T-cell (primary cell): ENCODE data around the gene PTPRD. TPM values are rescaled to one million over a fixed set of nuclear protein-coding genes. Genes with fewer than 3 reads are reported as not detected.

ENCODE experiments used
- ATAC-seq, 4 experiments: fragments of 200-7000 bp in 3 of 4; fragments of 150-1000 bp in 1 of 4; cut with Tn5 transposase; replicated peaks in 1 of 4; 1 replicate in 3 of 4; 2 replicates in 1 of 4; pipeline ENCODE4 v1.10.0; 2021; ENCODE audit warnings: moderate library complexity in 3 of 4, mild to moderate bottlenecking in 2 of 4, moderate number of reproducible peaks in 1 of 4
- CTCF ChIA-PET, 2 donors: fragments of 300-600 bp; sonication (Branson Sonifier 250); formaldehyde crosslinking; loops; one replicate each; lab custom pipeline; 2022; ENCODE audit warnings: antibody characterized with exemption in 2 of 2; lab: Charles Lee
- POLR2A ChIA-PET, 2 donors: fragments of 300-600 bp; sonication (Branson Sonifier 250); formaldehyde crosslinking; loops; one replicate each; lab custom pipeline; 2022; ENCODE audit warnings: antibody characterized with exemption in 2 of 2; lab: Charles Lee
- DNase-seq, 35 experiments: peaks; one replicate each; pipeline versions ENCODE4 v3.0.0 to v3.0.0-alpha.2; 2013 to 2023
- H3K27ac ChIP-seq: one replicate; pipeline ENCODE4 v1.5.1; 2013; ENCODE audit warnings: low read length
- H3K27me3 ChIP-seq, 2 experiments: replicated peaks in 1 of 2; 1 replicate in 1 of 2; 2 replicates in 1 of 2; pipeline versions ENCODE4 v1.6.1 to v1.7.0; 2013; ENCODE audit warnings: low read length in 1 of 2, mixed read lengths in 1 of 2; ENCODE audit not compliant: control insufficient read depth in 2 of 2, insufficient read depth in 2 of 2; ENCODE audit errors: extremely low read depth in 1 of 2
- H3K36me3 ChIP-seq, 2 donors: 1 replicate in 1 of 2; 2 replicates in 1 of 2; pipeline versions ENCODE4 v1.6.1 to v1.7.0; 2013; ENCODE audit warnings: low read length in 1 of 2; ENCODE audit not compliant: control insufficient read depth in 2 of 2, insufficient read depth in 1 of 2; ENCODE audit errors: extremely low read depth in 1 of 2
- H3K4me1 ChIP-seq, 2 experiments: 1 replicate in 1 of 2; 2 replicates in 1 of 2; pipeline versions ENCODE4 v1.6.1 to v1.7.0; 2013; ENCODE audit warnings: low read length in 2 of 2, mixed read lengths in 1 of 2; ENCODE audit not compliant: insufficient read depth in 2 of 2, control insufficient read depth in 1 of 2; ENCODE audit errors: extremely low read depth in 1 of 2
- H3K4me3 ChIP-seq, 2 donors: 1 replicate in 1 of 2; 2 replicates in 1 of 2; pipeline versions ENCODE4 v1.5.1 to v1.7.0; 2013; ENCODE audit warnings: mild to moderate bottlenecking in 2 of 2, low read length in 1 of 2, moderate library complexity in 1 of 2; ENCODE audit not compliant: control insufficient read depth in 1 of 2; ENCODE audit errors: extremely low read depth in 1 of 2
- H3K9me3 ChIP-seq: 2 replicates; pipeline ENCODE4 v1.7.0; 2013
- H3K27ac Mint-ChIP-seq, 2 donors: one replicate each; pipeline ENCODE4 v1.8.0; 2020 to 2021; ENCODE audit warnings: mild to moderate bottlenecking in 2 of 2, mixed read lengths in 2 of 2
- H3K27me3 Mint-ChIP-seq, 2 donors: one replicate each; pipeline ENCODE4 v1.8.0; 2021 to 2022; ENCODE audit warnings: mixed read lengths in 2 of 2
- H3K36me3 Mint-ChIP-seq: one replicate; pipeline ENCODE4 v1.8.0; 2021; ENCODE audit warnings: mixed read lengths
- H3K4me1 Mint-ChIP-seq, 3 donors: one replicate each; pipeline ENCODE4 v1.8.0; 2020 to 2022; ENCODE audit warnings: mixed read lengths in 3 of 3, mild to moderate bottlenecking in 1 of 3
- H3K4me3 Mint-ChIP-seq, 3 donors: one replicate each; pipeline ENCODE4 v1.8.0; 2020 to 2022; ENCODE audit warnings: mild to moderate bottlenecking in 3 of 3, mixed read lengths in 3 of 3, moderate library complexity in 3 of 3
- H3K9me3 Mint-ChIP-seq, 3 donors: one replicate each; pipeline ENCODE4 v1.8.0; 2020 to 2022; ENCODE audit warnings: mixed read lengths in 3 of 3
- WGBS: methylation state at CpG from one replicate; pipeline ENCODE4 v1.1.5; 2013; ENCODE audit warnings: missing lambda C conversion rate; ENCODE audit not compliant: insufficient coverage; 5-methylcytosine and 5-hydroxymethylcytosine counted together
- total RNA-seq, 35 experiments: library from RNA in 6 of 35; stranded (reverse) in 6 of 35; fragments of 120-200 nt in 1 of 35; gene quantifications; one replicate each; pipeline versions ENCODE4 v1.2.1 to v1.2.4 and lab custom pipeline; 2013 to 2026

The PTPRD gene
- total RNA-seq, 5 donors from 2014 or later (not counting 1 experiment from before 2014, with no cell fraction given): 0.13 to 0.61 (median 0.38) TPM; not detected in 2

DNA sequence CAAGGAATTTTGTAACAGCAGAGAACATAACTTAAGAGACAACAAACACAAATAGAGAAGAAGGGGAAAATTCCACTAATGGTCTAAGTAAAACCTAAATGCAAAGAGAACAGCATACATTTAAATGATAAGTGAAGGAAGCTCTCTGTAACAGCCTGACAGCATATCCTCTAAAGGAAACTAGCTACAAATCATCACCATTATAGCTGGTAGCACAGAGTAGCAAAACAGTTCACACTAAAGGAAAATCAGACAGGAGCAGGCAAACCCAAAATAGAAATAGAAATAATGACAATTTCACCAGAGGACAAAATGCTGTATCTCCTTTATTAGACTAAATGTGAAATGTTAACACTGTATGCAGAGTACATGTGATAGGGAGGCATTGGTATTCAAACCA lies 532.8 kb downstream of the PTPRD start:
- CTCF ChIA-PET: no interaction called here
- no peak for ATAC-seq
- no peaks in the 10 kb centered on the region for H3K27me3 ChIP-seq
- no peaks in the 10 kb centered on the region for H3K4me1 ChIP-seq
- no peak overlapping the region for H3K27ac ChIP-seq
- POLR2A ChIA-PET: no interaction called here
- Mint-ChIP-seq H3K4me3 (no peak overlapping the region), H3K27ac (no peak overlapping the region), H3K9me3 (peaks cover 3 to 4% (median 4%) of the 10 kb centered on the region in 3 donors), H3K36me3 (no peaks in the 10 kb centered on the region), H3K4me1 (no peaks in the 10 kb centered on the region), H3K27me3 (no peaks in the 10 kb centered on the region)
- no peaks in the 10 kb centered on the region for H3K9me3 ChIP-seq
- no peak overlapping the region for H3K4me3 ChIP-seq
- no peaks in the 10 kb centered on the region for H3K36me3 ChIP-seq
- no peak for DNase-seq

- Histone ChIP-seq H3K4me3 (no peak overlapping the region), H3K27me3 (no peaks in the 10 kb centered on the region), H3K36me3 (no peaks in the 10 kb centered on the region), H3K4me1 (no peaks in the 10 kb centered on the region), H3K27ac (no peak overlapping the region), H3K9me3 (no peaks in the 10 kb centered on the region)
- H3K36me3 Mint-ChIP-seq: no peaks in the 10 kb centered on the region
- H3K4me3 Mint-ChIP-seq: no peak overlapping the region
- H3K9me3 Mint-ChIP-seq: peaks cover 3 to 4% (median 4%) of the 10 kb centered on the region in 3 donors
- H3K27me3 Mint-ChIP-seq: no peaks in the 10 kb centered on the region
- ChIA-PET POLR2A (no interaction called here), CTCF (no interaction called here)
- WGBS: 80% methylated on average over 2 of the region's 7 CpGs
- no peaks in the 10 kb centered on the region for H3K4me1 Mint-ChIP-seq
- no peak for ATAC-seq
- no peak overlapping the region for H3K27ac Mint-ChIP-seq
- no peak for DNase-seq
These were observed 533.4 kb downstream of the PTPRD start for GRCh38 chr9:10079284-10079964.

DNA sequence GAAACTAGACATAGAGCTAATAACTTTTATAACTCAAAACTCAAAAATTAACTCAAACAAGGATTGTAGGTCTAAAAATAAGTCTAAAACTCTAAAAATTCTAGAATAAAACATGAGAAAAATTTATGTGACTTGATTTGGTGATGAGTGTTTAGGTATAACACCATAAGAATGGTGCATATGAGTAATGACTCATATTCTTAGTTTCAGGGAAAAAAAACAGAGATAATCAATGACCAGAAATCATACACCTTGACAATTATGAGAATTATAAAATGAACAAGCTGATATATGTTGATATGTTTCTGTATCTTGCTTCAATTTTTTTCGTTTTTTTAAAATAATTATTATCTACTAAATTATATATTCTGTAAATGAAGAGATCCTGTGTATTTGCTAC lies 541.2 kb downstream of the PTPRD start:
- Histone ChIP-seq H3K9me3 (no peaks in the 10 kb centered on the region), H3K4me1 (no peaks in the 10 kb centered on the region), H3K27me3 (no peaks in the 10 kb centered on the region), H3K36me3 (no peaks in the 10 kb centered on the region), H3K4me3 (no peak overlapping the region), H3K27ac (no peak overlapping the region)
- H3K9me3 Mint-ChIP-seq: peaks cover 0 to 4% (median 0%) of the 10 kb centered on the region in 3 donors
- H3K4me1 Mint-ChIP-seq: no peaks in the 10 kb centered on the region
- ATAC-seq: no peak
- DNase-seq: no peak
- H3K27me3 Mint-ChIP-seq: no peaks in the 10 kb centered on the region
- WGBS: no CpG with 5 or more reads among the region's 1 CpG
- H3K4me3 Mint-ChIP-seq: no peak overlapping the region
- no peak overlapping the region for H3K27ac Mint-ChIP-seq
- H3K36me3 Mint-ChIP-seq: no peaks in the 10 kb centered on the region
- POLR2A ChIA-PET: no interaction called here
- CTCF ChIA-PET: no interaction called here

GRCh38 chr9:10062629-10063395 lies 550.0 kb downstream of the PTPRD start:
- H3K27me3 ChIP-seq: no peaks in the 10 kb centered on the region
- ATAC-seq: no peak
- Mint-ChIP-seq H3K4me3 (no peak overlapping the region), H3K9me3 (no peaks in the 10 kb centered on the region), H3K27me3 (no peaks in the 10 kb centered on the region), H3K36me3 (no peaks in the 10 kb centered on the region), H3K4me1 (no peaks in the 10 kb centered on the region), H3K27ac (no peak overlapping the region)
- no peaks in the 10 kb centered on the region for H3K4me1 ChIP-seq
- no peak for DNase-seq
- H3K4me3 ChIP-seq: no peak overlapping the region
- WGBS: 17% methylated on average over 1 of the region's 3 CpGs
- H3K9me3 ChIP-seq: no peaks in the 10 kb centered on the region
- ChIA-PET CTCF (no interaction called here), POLR2A (no interaction called here)
- no peak overlapping the region for H3K27ac ChIP-seq
- no peaks in the 10 kb centered on the region for H3K36me3 ChIP-seq

DNA sequence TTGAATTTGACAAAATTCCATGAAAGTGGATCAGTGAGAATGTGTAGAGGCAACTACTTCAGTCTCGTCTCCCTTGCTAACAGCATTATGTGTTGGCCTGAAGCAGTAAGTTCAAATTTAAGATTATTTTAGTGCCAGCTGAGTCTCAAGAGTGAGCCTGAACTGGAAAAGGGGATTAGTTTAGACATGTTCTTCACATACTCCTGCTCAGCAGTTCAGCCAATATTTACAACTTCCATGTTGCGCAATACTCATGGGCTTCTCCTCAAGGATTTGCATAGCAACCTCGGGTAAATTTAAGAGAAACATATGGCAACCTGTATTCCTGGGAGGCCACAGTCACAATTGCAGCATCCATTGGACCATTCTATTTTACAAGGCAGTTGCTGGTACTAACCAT lies 553.8 kb downstream of the PTPRD start:
- no CpG with 5 or more reads among the region's 3 CpGs for WGBS
- Mint-ChIP-seq H3K4me1 (no peaks in the 10 kb centered on the region), H3K36me3 (no peaks in the 10 kb centered on the region), H3K27me3 (no peaks in the 10 kb centered on the region), H3K27ac (no peak overlapping the region), H3K9me3 (no peaks in the 10 kb centered on the region), H3K4me3 (no peak overlapping the region)
- DNase-seq (no peak), ATAC-seq (no peak)
- H3K4me3 ChIP-seq: no peak overlapping the region
- no peak overlapping the region for H3K27ac ChIP-seq
- ChIA-PET POLR2A (no interaction called here), CTCF (no interaction called here)
- no peaks in the 10 kb centered on the region for H3K9me3 ChIP-seq
- no peaks in the 10 kb centered on the region for H3K36me3 ChIP-seq
- no peaks in the 10 kb centered on the region for H3K27me3 ChIP-seq
- no peaks in the 10 kb centered on the region for H3K4me1 ChIP-seq

- DNase-seq (no peak), ATAC-seq (no peak)
- Histone ChIP-seq H3K27ac (no peak overlapping the region), H3K27me3 (no peaks in the 10 kb centered on the region), H3K36me3 (no peaks in the 10 kb centered on the region), H3K4me3 (no peak overlapping the region), H3K9me3 (no peaks in the 10 kb centered on the region), H3K4me1 (no peaks in the 10 kb centered on the region)
- Mint-ChIP-seq H3K36me3 (no peaks in the 10 kb centered on the region), H3K27ac (no peak overlapping the region), H3K9me3 (no peaks in the 10 kb centered on the region), H3K27me3 (no peaks in the 10 kb centered on the region), H3K4me3 (no peak overlapping the region), H3K4me1 (no peaks in the 10 kb centered on the region)
- POLR2A ChIA-PET: interaction anchor here in 1 of 2 donors (0.5 kb wide), 1 partner anchor 62 kb away, joined by 3 read pairs; no protein-coding TSS in a partner anchor
- WGBS: 100% methylated on average over 2 of the region's 6 CpGs
- CTCF ChIA-PET: interaction anchor here in 1 of 2 donors (0.6 to 0.7 kb wide), 2 partner anchors 40 to 846 kb away, joined by 3 to 4 read pairs; no protein-coding TSS in a partner anchor
These were observed 556.9 kb downstream of the PTPRD start for GRCh38 chr9:10055886-10056395.
